ENCODE results near the gene CPNE7.

Gene CPNE7

DNA sequence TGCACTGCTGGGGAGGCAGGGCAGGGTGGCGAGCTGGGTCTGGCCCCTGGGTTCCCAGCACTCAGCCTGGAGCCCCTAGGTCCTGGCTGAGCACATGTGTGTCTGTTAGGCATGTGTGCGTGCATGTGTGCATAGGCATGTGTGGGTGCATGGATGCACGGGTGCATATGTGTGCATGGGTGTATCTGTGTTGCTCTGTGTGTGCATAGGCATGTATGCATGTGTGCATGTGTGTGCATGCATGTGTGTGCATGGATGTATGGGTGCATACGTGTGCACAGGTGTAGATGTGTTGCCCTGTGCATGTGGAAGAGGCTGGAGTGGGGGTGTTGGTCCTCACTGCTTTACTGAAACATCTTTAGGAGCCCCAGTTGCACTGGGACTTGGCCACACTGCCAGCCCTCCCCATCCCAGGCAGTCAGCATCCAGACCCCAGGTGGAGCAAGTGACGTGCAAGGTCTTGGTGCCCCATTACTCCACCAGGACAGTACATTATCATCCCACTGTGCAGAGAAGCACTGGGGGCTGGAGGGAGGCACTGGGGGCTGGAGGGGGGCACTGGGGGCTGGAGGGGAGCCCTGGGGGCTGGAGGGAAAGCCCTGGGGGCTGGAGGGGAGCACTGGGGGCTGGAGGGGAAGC, 27.5 kb downstream of the CPNE7 start:
- DNase-seq (ENCODE audit: low read depth, low spot score) = no peak

DNA sequence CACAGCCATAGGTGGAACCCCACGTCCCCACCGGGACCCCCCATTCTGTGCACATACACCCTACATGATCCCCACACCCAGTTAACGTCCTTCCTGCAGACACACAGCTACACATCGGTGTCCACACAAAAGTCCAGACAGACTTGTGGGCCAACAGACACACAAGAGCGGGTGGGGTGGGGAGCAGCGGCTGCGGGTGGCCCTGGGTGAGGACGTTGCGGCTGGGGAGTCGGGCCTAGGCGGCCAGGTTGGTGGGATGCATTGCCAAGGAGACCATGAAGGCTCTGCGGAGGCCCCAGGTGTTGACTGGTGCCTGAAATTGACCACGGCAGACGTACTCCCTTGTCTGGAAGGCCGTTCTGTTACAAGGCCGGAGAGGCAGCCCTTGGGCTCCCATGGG, 29.2 kb downstream of the CPNE7 start:
- DNase-seq (ENCODE audit: low read depth, low spot score) = no peak

GRCh38 chr16:89605186-89605970, 29.8 kb downstream of the CPNE7 start:
- DNase-seq (ENCODE audit: low read depth, low spot score) = no peak

GRCh38 chr16:89606006-89606405, 30.4 kb downstream of the CPNE7 start:
- DNase-seq (ENCODE audit: low read depth, low spot score) = no peak

DNA sequence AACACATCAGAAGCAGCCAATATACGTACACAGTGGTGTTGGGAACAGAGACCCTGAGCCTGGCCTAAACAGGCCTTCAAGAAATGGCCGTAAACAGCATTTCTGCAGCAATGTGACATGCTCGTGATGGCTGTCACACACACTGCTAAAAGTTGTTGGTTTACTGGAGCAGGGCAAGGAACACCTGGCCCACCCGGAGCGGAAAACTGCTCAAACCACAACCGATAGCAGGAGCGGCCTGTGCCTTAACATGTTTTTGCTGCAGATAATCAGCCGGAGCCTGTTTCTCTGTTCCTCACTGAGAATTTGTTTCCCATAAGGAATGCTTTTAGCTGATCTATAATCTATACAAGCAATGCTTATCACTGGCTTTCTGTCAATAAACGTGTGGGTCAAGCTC, 31.9 kb downstream of the CPNE7 start:
- DNase-seq (ENCODE audit: low read depth, low spot score) = no peak

GRCh38 chr16:89607937-89608740, 32.6 kb downstream of the CPNE7 start:
- no peak for DNase-seq (ENCODE audit: low read depth, low spot score)

- DNase-seq (ENCODE audit: low read depth, low spot score) = no peak
Observed at GRCh38 chr16:89610108-89610453, 34.5 kb downstream of the CPNE7 start.

DNA sequence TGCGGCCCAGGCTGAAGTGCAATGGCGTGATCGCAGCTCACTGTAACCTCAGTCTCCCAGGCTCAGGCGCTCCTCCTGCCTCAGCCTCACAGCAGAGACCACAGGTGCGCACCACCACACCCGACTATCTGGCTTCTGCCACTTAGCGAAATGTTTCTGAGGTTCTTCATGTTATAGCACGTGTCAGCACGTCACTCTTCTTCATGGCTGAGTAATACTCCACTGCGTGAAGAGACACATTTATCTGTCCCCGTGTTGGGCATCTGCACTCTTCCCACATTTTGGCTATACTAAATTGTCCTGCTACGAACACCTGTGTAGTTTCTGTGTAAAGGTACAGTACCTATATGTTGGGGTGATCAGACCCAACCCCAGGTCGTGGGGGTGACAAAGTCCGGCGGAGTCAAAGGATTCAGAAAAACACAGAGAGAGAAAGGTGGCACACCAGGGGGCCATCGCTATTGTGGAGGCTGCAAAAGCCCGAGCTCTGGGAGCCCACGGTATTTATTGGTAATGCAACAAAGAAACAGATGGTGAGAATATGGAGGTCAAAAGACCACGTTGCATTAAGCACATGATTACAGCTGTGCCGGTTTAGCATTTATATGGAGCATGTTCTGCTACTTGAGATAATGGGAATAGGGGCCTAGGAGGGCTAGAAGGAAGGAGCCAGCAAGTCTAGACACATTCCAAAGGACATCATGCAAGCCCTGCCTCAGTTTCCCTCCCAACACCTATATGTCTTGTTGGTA, 37.0 kb downstream of the CPNE7 start:
- DNase-seq (ENCODE audit: low read depth, low spot score) = no peak

- no peak for DNase-seq (ENCODE audit: low read depth, low spot score)
Observed at GRCh38 chr16:89613231-89613953, 37.8 kb downstream of the CPNE7 start, which contains the start of gene DPEP1. TSS of gene DPEP1 (plus strand) at chr16:89613642. CDS start at chr16:89630411, 16,769 bp downstream.

DNA sequence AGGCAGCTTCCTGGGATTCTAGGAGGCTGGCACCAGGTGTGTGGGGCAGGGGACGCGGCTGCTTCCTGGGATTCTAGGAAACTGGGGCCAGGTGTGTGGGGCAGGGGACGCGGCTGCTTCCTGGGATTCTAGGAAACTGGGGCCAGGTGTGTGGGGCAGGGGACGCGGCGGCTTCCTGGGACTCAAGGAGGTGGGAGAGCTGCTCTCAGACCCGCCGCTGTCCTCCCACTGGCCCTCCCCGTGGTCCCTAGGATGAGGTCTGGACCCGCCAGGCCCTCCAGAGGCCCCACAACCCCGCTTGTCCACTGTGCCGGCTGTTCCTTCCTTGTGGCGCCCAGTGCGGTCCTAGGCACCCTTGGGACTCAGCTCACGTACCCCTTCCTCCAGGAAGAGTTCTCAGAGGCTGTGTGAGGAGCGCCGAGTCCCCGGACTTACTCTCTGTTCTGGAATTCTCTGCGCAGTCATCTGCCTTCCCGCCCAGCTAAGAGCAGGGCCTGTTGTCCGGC, 38.4 kb downstream of the CPNE7 start:
- DNase-seq (ENCODE audit: low read depth, low spot score) = no peak

DNA sequence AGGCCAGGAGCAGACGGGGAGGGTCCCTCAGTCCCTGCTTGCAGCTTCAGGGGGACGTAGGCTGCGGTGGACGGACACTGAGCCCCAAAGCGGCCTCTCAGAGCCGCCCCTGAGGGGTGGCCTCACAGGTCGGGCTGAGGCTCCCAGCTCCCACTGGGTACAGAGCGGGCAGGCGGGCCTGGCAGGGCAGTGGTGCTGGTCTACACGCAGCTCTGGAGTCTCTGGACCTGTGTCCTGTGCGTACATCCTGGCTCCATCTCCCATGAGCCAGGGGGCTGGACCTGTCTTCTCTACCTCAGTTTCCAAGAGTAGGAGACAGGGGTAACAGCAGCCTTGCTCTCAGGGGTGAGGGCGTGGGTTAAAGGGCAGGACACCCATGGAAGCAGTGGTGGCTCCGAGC, 39.6 kb downstream of the CPNE7 start:
- DNase-seq (ENCODE audit: low read depth, low spot score) = no peak

GRCh38 chr16:89615596-89616090, 40.1 kb downstream of the CPNE7 start:
- DNase-seq (ENCODE audit: low read depth, low spot score) = peak; percentile 53

GRCh38 chr16:89616623-89617022, 41.1 kb downstream of the CPNE7 start:
- no peak for DNase-seq (ENCODE audit: low read depth, low spot score)

DNA sequence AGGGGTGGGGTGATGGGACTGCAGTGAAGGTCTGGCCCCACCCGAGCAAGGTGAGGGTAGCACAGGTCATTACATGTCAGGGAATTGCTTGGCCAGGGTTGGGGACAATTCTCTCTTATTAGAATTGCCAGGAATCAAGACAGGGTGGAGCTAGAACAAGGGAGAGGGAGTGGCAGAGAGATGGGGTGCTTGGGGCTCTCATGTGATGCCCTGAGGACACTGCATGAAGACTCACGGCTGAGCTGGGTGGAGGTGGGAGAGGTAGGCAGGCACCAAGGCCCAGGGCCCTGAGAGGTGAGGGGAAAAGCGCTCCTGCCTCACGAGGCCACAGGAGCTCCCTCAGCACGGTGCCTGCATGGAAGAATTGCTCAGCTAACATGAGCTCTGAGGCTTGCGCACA, 41.5 kb downstream of the CPNE7 start:
- DNase-seq (ENCODE audit: low read depth, low spot score) = no peak

DNA sequence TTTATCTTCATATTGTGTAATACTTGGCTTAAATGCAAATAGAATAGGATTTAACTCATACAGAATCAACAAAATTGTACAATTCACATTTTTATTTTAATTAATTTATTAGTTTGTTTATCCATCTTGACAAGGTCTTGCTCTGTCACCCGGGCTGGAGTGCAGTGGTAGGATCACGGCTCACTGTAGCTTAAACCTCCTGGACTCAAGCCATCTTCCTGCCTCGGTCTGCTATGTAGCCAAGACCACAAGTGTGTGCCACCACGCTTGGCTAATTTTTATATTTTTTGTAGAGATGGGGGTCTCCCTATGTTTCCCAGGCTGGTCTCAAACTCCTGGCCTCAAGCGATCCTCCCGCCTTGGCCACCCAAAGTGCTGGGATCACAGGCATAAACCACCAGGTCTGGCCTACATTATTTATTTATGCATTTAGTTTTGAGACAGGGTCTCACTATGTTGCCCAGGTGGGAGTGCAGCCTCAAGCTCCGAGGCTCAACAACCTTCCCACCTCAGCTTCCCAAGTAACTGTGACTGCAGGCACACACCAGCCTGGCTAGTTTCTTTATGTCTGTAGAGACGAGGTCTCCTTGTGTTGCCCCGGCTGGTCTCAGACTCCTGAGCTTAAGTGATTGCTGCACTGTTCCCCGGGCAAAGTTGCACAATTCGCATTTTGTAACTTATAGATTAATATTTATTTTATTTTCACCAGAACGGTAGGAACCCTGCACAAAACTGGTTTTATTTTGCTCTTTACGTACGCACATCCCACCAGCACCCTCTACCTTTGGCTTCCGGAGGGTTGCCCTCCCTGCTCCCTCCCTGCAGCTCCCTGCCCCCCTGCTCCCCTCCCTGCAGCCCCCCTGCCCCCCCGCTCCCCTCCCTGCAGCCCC, 42.8 kb downstream of the CPNE7 start:
- no peak for DNase-seq (ENCODE audit: low read depth, low spot score)

- DNase-seq (ENCODE audit: low read depth, low spot score) = peak; percentile 63
Observed at GRCh38 chr16:89619840-89620239, 44.3 kb downstream of the CPNE7 start.

- no peak for DNase-seq (ENCODE audit: low read depth, low spot score)
Observed at GRCh38 chr16:89620406-89620841, 44.9 kb downstream of the CPNE7 start.

GRCh38 chr16:89621136-89621697, 45.7 kb downstream of the CPNE7 start:
- no peak for DNase-seq (ENCODE audit: low read depth, low spot score)

GRCh38 chr16:89621698-89622409, 46.3 kb downstream of the CPNE7 start:
- DNase-seq (ENCODE audit: low read depth, low spot score) = no peak

Data from astrocyte of the hippocampus (primary cell).